Putamen (tissue), 1 donor: ENCODE results near the gene ZBTB46.
"Not testable (repeated sequence)": the region's sequence is repeated elsewhere in the genome, so short reads cannot be mapped to it uniquely, and the experiment has no call there.

ENCODE experiments used
- DNase-seq: peaks from one replicate; pipeline ENCODE4 v3.0.0-alpha.2; 2016; ENCODE audit warnings: low spot score

Gene ZBTB46, protein sequence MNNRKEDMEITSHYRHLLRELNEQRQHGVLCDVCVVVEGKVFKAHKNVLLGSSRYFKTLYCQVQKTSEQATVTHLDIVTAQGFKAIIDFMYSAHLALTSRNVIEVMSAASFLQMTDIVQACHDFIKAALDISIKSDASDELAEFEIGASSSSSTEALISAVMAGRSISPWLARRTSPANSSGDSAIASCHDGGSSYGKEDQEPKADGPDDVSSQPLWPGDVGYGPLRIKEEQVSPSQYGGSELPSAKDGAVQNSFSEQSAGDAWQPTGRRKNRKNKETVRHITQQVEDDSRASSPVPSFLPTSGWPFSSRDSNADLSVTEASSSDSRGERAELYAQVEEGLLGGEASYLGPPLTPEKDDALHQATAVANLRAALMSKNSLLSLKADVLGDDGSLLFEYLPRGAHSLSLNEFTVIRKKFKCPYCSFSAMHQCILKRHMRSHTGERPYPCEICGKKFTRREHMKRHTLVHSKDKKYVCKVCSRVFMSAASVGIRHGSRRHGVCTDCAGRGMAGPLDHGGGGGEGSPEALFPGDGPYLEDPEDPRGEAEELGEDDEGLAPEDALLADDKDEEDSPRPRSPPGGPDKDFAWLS

DNA sequence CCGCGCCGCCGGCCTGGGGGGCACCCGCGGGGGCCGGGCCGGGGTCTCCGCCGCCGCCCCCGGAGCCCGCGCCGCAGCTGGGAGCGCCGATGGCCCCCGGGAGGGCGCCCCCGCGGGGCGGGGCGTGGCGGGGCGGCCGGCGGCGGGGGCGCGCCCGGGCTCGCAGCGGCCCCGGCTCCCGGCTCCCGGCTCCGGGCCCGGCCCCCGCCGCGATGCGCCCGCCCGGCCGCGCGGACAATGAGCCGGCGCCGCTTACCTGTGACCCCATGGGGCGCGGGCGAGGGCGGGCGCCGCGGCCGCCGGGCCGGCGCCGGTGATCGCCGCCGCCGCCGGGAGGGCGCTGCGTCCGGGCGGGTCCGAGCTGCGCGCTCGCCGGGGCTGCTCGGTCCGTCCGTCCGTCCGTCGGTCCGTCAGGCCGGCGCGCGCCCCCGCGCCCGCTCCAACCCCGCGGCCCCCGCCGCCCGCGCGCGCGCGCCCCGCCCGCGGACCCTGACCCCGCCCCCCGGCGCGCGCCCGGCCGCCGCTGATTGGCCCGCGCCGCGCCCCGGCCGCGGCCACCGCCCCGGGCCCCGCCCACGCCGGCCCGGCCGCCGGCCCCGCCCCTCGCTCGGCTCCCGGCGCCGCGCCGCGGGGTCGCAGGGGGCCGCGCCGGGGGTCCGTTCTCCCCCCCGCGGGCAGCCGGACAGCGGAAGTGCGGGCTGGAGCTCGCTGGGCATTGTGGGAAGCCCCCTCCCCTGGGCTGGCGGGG lies at the start of gene ZBTB46:
Gene ZBTB46, minus strand, starts transcription at position 424 of the 748 bp plus-strand sequence. CDS start 40,507 bp downstream, outside the sequence.
- no peak for DNase-seq

DNA sequence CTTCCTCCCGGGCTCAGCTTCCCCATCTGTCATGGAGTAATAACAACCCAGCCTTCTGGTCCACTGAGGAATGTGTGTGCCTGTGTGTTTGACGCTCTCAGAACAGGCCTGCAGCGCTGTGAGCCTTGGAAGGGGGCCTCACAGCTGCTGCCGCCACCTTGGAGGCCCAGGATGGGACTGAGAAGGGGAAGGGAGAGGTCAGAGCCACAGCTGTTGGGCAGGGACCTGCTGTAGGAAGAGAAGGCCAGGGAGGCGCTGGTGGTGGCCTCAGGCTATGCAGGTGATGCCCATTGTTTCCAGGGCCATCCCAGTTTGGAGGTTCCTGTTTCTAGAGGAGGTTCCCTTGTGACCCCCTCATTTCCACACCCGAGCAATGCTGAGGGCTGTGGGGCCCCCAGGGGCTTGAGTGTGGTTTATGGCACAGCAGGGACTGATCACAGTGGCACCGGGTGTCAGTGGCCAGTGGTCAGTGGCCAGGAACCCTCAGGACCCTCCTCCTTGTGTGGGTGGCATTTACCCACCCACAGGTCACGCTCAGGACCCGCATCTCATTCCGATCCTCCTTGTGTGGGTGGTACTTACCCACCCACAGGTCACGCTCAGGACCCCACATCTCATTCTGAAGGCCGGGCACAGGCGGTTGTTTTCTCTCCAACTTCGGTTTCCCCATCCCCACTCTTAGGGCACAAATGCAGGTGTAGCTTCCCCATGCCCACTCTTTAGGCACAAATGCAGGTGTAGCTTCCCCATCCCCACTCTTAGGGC lies 48.0 kb upstream of the ZBTB46 start:
- DNase-seq: no peak

DNA sequence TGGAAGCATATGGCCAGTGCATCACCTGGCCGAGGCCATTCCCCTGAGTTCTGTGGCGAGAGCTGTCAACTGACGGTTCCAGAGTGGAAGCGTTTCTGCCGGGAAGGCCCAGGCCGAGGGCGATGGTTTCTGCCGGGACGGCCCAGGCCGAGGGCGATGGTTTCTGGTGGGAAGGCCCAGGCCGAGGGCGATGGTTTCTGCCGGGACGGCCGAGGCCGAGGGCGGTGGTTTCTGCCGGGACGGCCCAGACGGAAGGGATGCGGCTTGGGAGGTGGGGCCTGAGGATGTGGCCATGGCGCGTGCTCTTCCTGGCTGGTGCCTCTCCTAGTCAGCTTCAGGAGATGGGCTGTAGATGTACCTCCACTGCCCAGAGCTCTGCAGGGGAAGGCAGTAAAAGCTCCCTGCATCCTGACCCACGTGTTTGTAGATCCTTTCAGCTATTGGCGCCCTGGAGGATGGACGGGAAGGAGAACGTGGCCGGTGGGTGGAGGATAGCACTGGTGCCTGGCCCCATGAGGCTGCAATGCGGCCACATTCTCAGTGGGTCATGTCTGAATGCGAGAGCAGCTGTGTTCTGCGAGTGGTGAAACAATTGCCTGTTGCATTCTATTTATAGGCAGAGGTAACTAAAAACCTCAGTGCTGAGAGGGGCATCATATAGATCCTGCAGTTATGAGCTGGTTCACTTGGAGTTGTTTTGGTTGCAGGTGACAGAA lies 46.8 kb upstream of the ZBTB46 start:
- no peak for DNase-seq

DNA sequence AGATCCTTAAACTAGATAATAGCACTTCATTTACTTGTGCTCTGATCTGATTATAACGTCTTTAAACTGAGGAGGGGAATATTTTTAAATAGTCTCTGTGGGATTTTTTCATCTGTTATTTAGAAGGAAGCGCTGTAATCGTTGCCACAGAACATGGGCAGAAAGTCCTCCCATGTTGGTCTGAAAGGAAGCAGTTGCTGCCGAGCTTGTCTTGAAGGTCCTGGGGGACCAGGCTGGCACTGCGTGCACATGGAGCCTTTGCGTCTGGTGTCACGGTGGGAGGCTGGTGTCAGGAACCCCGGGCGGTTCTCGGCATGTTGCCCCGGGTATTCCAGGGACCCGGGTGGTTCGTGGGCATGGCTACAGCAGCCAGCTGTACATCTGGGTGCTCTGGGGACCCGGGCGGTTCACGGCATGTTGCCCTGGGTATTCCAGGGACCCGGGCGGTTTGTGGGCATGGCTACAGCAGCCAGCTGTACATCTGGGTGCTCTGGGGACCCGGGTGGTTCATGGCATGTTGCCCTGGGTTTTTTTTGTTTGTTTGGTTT lies 45.5 kb upstream of the ZBTB46 start:
- no peak for DNase-seq

GRCh38 chr20:63874241-63874640 lies 43.2 kb upstream of the ZBTB46 start:
- not testable (repeated sequence) for DNase-seq

- DNase-seq: no peak
Observed at GRCh38 chr20:63873477-63873971, 42.5 kb upstream of the ZBTB46 start.

DNA sequence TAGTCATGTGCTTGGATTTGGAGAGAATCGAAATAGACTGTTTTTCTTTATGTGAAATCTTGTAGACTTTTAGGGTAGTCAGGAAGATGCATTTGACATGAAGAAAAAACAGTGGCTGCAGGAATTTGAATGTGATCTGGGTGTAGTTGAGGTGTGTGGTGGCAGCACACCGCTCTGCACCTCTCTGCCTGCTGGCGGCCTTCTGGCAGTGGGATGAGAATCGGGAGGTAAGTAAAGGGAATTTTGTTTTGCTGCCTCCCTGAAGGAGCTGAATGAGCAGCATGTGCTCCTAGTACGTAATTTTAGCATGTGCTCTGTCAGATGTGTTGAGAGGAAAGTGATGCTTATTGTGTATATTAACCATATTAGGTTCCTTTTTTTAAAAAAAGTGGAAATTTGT lies 37.2 kb upstream of the ZBTB46 start:
- DNase-seq: no peak

GRCh38 chr20:63867042-63867441 lies 36.0 kb upstream of the ZBTB46 start:
- not testable (repeated sequence) for DNase-seq

DNA sequence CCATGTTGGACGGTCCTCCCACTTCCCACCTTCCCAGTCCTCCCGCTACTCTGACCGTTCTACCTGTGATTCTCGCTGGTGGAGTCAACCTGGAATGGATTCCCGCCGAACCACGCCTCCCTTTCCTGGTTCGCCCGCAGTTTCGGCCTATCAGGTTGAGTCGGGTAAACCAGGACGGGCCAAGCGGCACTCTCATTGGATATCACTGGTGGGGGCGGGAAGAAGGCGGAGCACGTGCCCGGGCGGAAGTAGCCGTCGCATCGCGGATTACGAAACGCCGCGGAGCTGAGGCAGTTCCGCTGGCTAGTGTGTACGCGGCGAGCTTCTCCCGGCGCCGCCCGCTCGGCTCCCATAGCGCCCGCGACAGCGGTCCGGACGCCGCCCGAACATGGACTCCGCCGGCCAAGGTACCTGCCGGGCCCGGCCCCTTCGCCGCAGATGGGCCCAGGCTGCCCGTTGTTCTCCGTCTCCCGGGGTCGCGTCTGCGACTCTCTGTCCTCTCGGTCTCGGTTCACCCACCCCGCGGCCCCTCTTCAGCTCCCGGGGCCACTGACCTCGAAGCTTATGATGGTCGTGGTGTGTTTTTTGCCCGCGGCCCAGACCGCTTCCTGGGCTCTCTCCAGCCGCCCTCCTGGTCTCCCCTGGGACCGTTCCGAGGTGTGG lies 34.0 kb upstream of the ZBTB46 start, which contains the start of gene TPD52L2:
Gene TPD52L2, plus strand, starts transcription at position 293 of the 663 bp plus-strand sequence. Its CDS starts 96 bp downstream, at position 389.
- DNase-seq: peak; percentile 98

- no peak for DNase-seq
Observed at GRCh38 chr20:63864545-63864977, 33.5 kb upstream of the ZBTB46 start.

DNA sequence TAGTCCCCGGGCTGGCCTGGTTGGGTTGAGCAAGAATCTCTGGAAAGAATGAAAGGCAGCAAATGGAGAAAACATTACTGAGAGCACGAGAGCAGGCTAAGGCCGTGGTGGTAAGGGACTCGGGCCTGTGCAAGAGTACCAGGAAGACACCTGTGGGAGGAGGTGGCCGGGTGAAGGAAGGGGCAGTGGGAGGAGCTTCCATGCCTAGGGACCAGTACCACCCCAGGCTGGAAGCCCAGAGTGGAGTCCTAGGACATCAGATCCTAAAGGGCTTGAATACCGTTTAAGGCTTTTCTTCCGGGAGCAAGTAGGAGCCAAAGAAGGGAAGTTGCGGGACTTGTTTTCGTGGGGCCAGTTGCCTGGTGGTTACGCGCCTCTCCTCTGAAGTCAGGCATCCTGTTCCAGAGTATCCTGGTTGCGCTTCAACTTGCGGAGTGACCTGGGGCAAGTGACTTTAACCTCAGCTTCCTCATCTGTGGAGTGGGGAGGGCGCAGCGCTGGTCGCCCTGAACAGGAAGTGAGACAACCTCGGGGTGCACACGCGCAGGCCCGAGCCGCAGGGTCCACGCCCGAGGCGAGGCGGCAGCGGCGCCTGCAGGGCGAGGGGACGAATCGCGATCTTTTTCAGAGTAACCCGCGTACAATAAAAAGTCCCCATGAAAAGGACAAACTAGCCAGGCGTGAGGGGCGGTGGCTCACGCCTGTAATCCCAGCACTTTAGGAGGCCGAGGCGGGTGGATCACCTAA lies 32.9 kb upstream of the ZBTB46 start:
- DNase-seq: peak; percentile 56

DNA sequence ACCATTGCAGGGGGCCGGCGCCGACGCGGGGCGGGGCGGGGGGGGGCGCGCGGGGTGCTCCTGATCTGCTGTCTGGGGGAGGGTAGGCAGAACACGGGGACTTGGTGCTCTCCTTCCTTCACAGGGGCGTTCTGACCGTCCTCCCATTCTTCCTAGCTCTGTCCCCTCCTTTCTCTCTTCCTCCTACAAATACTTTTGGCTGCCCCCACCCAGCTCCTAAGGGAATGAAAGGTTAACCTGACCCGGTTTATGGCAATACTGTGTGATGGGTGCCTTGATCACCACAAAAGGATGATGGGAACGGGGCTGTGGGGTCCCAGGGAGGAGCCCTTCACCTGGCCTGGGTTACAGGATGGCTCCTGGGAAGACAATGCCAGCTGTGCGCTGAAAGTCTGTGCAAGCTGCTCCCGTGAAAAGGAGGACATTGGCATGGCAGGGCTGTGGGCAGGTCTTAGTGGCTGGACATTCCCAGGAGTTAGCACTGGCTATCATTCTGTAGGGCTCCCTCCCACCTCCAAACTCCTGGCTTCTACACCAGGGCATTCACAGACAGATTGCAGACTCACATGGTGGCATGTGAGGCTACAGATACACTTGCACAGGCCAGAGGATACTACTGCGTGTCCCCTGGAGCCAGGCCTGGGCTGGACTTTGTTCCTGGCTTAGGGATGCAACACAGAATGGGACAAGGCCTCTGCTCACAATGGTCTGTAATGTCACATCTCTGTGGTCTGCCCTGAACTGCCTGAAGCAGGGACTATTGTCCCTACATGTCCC lies 32.1 kb upstream of the ZBTB46 start:
- DNase-seq: no peak

DNA sequence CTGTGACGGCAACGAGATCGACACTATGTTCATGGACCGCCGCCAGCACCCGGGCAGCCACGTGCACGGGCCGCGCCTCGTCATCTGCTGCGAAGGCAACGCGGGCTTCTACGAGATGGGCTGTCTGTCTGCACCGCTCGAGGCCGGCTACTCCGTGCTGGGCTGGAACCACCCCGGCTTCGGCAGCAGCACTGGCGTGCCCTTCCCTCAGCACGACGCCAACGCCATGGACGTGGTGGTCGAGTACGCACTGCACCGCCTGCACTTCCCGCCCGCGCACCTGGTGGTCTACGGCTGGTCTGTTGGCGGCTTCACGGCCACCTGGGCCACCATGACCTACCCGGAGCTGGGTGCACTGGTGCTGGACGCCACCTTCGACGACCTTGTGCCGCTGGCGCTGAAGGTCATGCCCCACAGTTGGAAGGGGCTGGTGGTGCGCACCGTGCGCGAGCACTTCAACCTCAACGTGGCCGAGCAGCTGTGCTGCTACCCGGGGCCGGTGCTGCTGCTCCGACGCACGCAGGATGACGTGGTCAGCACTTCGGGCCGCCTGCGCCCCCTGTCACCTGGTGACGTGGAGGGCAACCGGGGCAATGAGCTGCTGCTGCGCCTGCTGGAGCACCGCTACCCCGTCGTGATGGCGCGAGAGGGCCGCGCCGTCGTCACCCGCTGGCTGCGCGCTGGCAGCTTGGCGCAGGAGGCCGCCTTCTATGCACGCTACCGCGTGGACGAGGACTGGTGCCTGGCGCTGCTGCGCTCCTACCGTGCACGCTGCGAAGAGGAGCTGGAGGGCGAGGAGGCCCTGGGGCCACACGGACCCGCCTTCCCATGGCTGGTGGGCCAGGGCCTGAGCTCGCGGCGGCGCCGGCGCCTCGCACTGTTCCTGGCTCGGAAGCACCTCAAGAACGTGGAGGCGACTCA lies 31.2 kb upstream of the ZBTB46 start:
- no peak for DNase-seq

GRCh38 chr20:63861365-63861934 lies 30.4 kb upstream of the ZBTB46 start, which contains the start of gene ABHD16B:
Gene ABHD16B (plus strand): TSS chr20:63861498. CDS start chr20:63861541, 43 bp downstream.
- no peak for DNase-seq

GRCh38 chr20:63860325-63861051 lies 29.4 kb upstream of the ZBTB46 start:
- DNase-seq: no peak

- no peak for DNase-seq
Observed at GRCh38 chr20:63859166-63859699, 28.2 kb upstream of the ZBTB46 start.
